ENCODE results near the gene CAPN1.
"Not testable (repeated sequence)": the region's sequence is repeated elsewhere in the genome, so short reads cannot be mapped to it uniquely, and the experiment has no call there.

Gene CAPN1

GRCh38 chr11:65147352-65148075, 34.2 kb upstream of the CAPN1 start:
- Histone ChIP-seq H3K27me3 (ENCODE audit: control insufficient read depth, insufficient read depth, low read length) (no peaks in the 10 kb centered on the region), H3K4me1 (ENCODE audit: control insufficient read depth, insufficient read depth, low read length) (peaks cover 2% of the 10 kb centered on the region; the same call in 1 of the 2 replicates), H3K4me3 (ENCODE audit: low read length) (no peak overlapping the region), H3K27ac (ENCODE audit: low read length) (no peak overlapping the region), H3K36me3 (ENCODE audit: control insufficient read depth, insufficient read depth, low read length) (no peaks in the 10 kb centered on the region), H3K9me3 (ENCODE audit: control insufficient read depth, insufficient read depth, low read length) (no peaks in the 10 kb centered on the region; the same call in 1 of the 2 replicates)
- WGBS (ENCODE audit: insufficient coverage, insufficient read length) = no CpG with 5 or more reads among the region's 2 CpGs
- DNase-seq (ENCODE audit: low read depth, low spot score) = no peak

DNA sequence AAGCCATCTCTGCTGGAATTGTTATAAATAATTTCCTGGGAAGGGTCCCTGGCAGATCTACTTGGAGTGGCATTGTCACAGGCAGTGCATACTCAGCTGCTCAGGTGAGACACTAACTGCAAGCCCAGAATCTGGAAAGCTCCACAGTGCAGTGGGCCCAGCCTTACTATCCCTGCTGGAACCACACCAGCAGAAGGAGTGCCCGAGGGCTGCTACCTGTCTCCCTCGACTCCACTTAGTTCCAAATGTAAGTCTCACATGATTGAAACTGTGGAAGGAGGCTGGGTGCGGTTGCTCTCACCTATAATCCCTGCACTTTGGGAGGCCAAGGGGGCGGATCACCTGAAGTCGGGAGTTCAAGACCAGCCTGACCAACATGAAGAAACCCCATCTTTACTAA, 33.1 kb upstream of the CAPN1 start:
- H3K27ac ChIP-seq (ENCODE audit: low read length) = no peak overlapping the region
- no peaks in the 10 kb centered on the region for H3K27me3 ChIP-seq (ENCODE audit: control insufficient read depth, insufficient read depth, low read length)
- DNase-seq (ENCODE audit: low read depth, low spot score) = no peak
- no peaks in the 10 kb centered on the region; the same call in 1 of the 2 replicates for H3K9me3 ChIP-seq (ENCODE audit: control insufficient read depth, insufficient read depth, low read length)
- H3K4me1 ChIP-seq (ENCODE audit: control insufficient read depth, insufficient read depth, low read length) = peaks cover 2% of the 10 kb centered on the region; the same call in 1 of the 2 replicates
- WGBS (ENCODE audit: insufficient coverage, insufficient read length) = no CpG with 5 or more reads among the region's 5 CpGs
- H3K4me3 ChIP-seq (ENCODE audit: low read length) = no peak overlapping the region
- H3K36me3 ChIP-seq (ENCODE audit: control insufficient read depth, insufficient read depth, low read length) = no peaks in the 10 kb centered on the region

DNA sequence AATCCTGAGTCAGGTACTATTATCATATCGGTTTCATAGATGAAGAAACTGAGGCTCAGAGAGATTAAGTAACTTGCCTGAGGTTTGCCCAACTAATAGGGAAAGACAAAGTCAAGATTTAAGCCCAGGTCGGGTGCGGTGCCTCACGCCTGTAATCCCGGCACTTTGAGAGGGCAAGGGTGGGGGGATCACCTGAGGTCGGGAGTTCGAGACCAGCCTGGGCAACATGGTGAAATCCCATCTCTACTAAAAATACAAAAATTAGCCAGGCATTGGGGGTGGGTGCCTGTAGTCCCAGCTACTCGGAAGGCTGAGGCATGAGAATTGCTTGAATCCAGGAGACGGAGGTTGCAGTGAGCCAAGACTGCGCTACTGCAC, 31.6 kb upstream of the CAPN1 start:
- H3K27ac ChIP-seq (ENCODE audit: low read length); DNase-seq (ENCODE audit: low read depth, low spot score); H3K9me3 ChIP-seq (ENCODE audit: control insufficient read depth, insufficient read depth, low read length); H3K27me3 ChIP-seq (ENCODE audit: control insufficient read depth, insufficient read depth, low read length); H3K4me3 ChIP-seq (ENCODE audit: low read length); H3K4me1 ChIP-seq (ENCODE audit: control insufficient read depth, insufficient read depth, low read length); H3K36me3 ChIP-seq (ENCODE audit: control insufficient read depth, insufficient read depth, low read length): not testable (repeated sequence)
- no CpG with 5 or more reads among the region's 10 CpGs for WGBS (ENCODE audit: insufficient coverage, insufficient read length)

DNA sequence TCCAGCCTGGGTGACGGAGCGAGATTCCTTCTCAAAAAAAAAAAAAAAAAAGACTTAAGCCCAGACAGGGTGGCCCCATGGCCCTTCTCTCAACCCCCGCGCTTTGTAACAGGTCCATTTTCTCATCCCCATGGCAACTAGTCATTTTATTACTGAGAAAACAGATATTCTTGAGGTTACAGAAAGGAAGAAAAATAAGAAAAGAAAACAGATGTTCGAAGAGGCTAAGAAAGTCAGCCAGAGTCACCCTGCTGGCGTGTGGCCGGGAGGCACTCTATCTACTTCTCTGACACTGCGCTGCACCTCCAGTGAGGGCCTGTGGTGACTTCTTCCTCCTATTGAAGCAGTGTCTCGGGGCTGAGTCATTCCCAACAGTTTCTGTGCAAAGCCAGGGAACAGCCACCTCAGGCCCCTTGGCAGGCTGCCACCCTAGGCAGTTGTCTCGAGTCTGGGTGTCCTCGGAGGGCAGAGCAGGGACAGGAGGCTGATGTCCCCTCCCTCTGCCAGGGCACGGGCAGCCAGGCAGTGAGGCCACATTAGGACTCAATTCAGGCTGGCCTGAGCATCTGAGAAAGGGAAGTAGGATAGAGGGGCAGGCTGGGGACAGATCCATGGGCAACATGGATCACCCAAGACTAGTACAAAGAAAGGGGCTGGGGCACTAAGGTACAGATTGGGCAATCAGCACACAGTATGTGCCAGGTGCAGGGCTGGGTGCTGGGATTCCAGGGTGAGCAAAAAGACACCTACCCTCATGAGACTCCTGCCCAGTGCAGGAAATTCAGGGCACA, 31.0 kb upstream of the CAPN1 start:
- no peaks in the 10 kb centered on the region; the same call in 1 of the 2 replicates for H3K9me3 ChIP-seq (ENCODE audit: control insufficient read depth, insufficient read depth, low read length)
- H3K27me3 ChIP-seq (ENCODE audit: control insufficient read depth, insufficient read depth, low read length) = no peaks in the 10 kb centered on the region
- H3K4me3 ChIP-seq (ENCODE audit: low read length) = peak overlapping the region; percentile 16; the same call in 1 of the 2 replicates
- H3K27ac ChIP-seq (ENCODE audit: low read length) = no peak overlapping the region
- H3K36me3 ChIP-seq (ENCODE audit: control insufficient read depth, insufficient read depth, low read length) = no peaks in the 10 kb centered on the region
- no CpG with 5 or more reads among the region's 12 CpGs for WGBS (ENCODE audit: insufficient coverage, insufficient read length)
- H3K4me1 ChIP-seq (ENCODE audit: control insufficient read depth, insufficient read depth, low read length) = peaks cover 2% of the 10 kb centered on the region; the same call in 1 of the 2 replicates
- no peak for DNase-seq (ENCODE audit: low read depth, low spot score)

- no peak overlapping the region for H3K4me3 ChIP-seq (ENCODE audit: low read length)
- no peaks in the 10 kb centered on the region; the same call in 1 of the 2 replicates for H3K9me3 ChIP-seq (ENCODE audit: control insufficient read depth, insufficient read depth, low read length)
- no peak overlapping the region for H3K27ac ChIP-seq (ENCODE audit: low read length)
- no peak for DNase-seq (ENCODE audit: low read depth, low spot score)
- H3K36me3 ChIP-seq (ENCODE audit: control insufficient read depth, insufficient read depth, low read length) = no peaks in the 10 kb centered on the region
- H3K4me1 ChIP-seq (ENCODE audit: control insufficient read depth, insufficient read depth, low read length) = peaks cover 2% of the 10 kb centered on the region; the same call in 1 of the 2 replicates
- no peaks in the 10 kb centered on the region for H3K27me3 ChIP-seq (ENCODE audit: control insufficient read depth, insufficient read depth, low read length)
- WGBS (ENCODE audit: insufficient coverage, insufficient read length) = no CpG with 5 or more reads among the region's 3 CpGs
These were observed 30.3 kb upstream of the CAPN1 start for GRCh38 chr11:65151331-65151899.

GRCh38 chr11:65152122-65152521, 29.6 kb upstream of the CAPN1 start:
- Histone ChIP-seq H3K9me3 (ENCODE audit: control insufficient read depth, insufficient read depth, low read length) (no peaks in the 10 kb centered on the region), H3K4me3 (ENCODE audit: low read length) (no peak overlapping the region), H3K27me3 (ENCODE audit: control insufficient read depth, insufficient read depth, low read length) (no peaks in the 10 kb centered on the region), H3K4me1 (ENCODE audit: control insufficient read depth, insufficient read depth, low read length) (peaks cover 2% of the 10 kb centered on the region; the same call in 1 of the 2 replicates), H3K27ac (ENCODE audit: low read length) (no peak overlapping the region), H3K36me3 (ENCODE audit: control insufficient read depth, insufficient read depth, low read length) (no peaks in the 10 kb centered on the region)
- no peak for DNase-seq (ENCODE audit: low read depth, low spot score)
- no CpG with 5 or more reads among the region's 2 CpGs for WGBS (ENCODE audit: insufficient coverage, insufficient read length)

DNA sequence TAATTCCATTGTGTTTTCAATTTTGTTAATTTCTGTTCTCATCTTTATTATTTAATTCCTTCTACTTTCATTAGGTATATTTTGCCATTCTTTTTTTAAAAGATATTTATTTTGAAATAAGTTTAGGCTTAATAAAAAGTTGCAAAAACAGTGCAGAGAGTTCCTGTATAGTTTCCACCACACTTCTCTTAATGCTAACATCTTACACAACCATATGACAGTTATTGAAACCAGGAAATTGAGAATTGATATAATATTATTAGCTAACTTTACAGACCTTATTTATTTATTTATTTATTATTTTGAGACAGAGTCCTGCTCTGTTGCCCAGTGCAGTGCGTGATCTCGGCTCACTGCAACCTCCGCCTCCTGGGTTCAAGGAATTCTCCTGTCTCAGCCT, 25.5 kb upstream of the CAPN1 start:
- no CpG with 5 or more reads among the region's 3 CpGs for WGBS (ENCODE audit: insufficient coverage, insufficient read length)
- Histone ChIP-seq H3K27ac (ENCODE audit: low read length) (no peak overlapping the region), H3K27me3 (ENCODE audit: control insufficient read depth, insufficient read depth, low read length) (no peaks in the 10 kb centered on the region), H3K4me1 (ENCODE audit: control insufficient read depth, insufficient read depth, low read length) (no peaks in the 10 kb centered on the region), H3K36me3 (ENCODE audit: control insufficient read depth, insufficient read depth, low read length) (no peaks in the 10 kb centered on the region), H3K4me3 (ENCODE audit: low read length) (no peak overlapping the region), H3K9me3 (ENCODE audit: control insufficient read depth, insufficient read depth, low read length) (no peaks in the 10 kb centered on the region)
- no peak for DNase-seq (ENCODE audit: low read depth, low spot score)

DNA sequence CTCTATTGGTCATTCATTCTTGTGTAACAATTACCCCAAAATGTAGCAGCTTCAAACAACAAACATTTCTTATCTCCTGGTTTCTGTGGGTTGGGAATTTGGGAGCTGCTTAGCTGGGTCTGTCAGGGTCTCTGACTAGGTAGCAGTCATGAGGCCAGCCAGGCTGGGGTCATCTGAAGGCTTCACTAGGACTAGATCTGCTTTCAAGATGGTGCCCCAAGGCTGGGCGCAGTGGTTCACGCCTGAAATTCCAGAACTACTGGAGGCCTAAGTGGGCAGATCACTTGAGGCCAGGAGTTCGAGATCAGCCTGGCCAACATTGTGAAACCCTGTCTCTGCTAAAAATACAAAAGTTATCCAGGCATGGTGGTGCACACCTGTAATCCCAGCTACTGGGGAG, 24.8 kb upstream of the CAPN1 start:
- no CpG with 5 or more reads among the region's 3 CpGs for WGBS (ENCODE audit: insufficient coverage, insufficient read length)
- Histone ChIP-seq H3K4me3 (ENCODE audit: low read length) (no peak overlapping the region), H3K4me1 (ENCODE audit: control insufficient read depth, insufficient read depth, low read length) (no peaks in the 10 kb centered on the region), H3K27ac (ENCODE audit: low read length) (no peak overlapping the region), H3K9me3 (ENCODE audit: control insufficient read depth, insufficient read depth, low read length) (no peaks in the 10 kb centered on the region), H3K27me3 (ENCODE audit: control insufficient read depth, insufficient read depth, low read length) (no peaks in the 10 kb centered on the region), H3K36me3 (ENCODE audit: control insufficient read depth, insufficient read depth, low read length) (no peaks in the 10 kb centered on the region)
- DNase-seq (ENCODE audit: low read depth, low spot score) = no peak

DNA sequence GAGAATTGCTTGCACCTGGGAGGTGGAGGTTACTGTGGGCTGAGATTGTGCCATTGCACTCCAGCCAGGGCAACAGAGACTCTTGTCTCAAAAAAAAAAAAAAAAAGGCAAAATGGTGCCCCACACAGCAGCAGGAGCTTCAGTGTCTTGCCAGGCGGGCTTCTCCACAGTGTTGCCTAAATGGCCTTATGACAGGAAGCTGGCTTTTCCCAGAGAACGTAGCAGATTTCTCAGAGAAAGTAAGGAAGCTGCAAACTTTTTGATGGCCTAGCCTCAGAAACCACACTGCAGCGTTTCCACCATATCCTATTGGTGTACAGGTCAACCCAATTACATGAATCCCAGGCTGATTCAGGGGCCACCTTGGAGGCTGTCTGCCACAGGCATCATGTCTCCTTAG, 24.4 kb upstream of the CAPN1 start:
- H3K27ac ChIP-seq (ENCODE audit: low read length) = no peak overlapping the region
- H3K4me1 ChIP-seq (ENCODE audit: control insufficient read depth, insufficient read depth, low read length) = no peaks in the 10 kb centered on the region
- DNase-seq (ENCODE audit: low read depth, low spot score) = no peak
- H3K4me3 ChIP-seq (ENCODE audit: low read length) = no peak overlapping the region
- no peaks in the 10 kb centered on the region for H3K9me3 ChIP-seq (ENCODE audit: control insufficient read depth, insufficient read depth, low read length)
- no peaks in the 10 kb centered on the region for H3K27me3 ChIP-seq (ENCODE audit: control insufficient read depth, insufficient read depth, low read length)
- H3K36me3 ChIP-seq (ENCODE audit: control insufficient read depth, insufficient read depth, low read length) = no peaks in the 10 kb centered on the region
- no CpG with 5 or more reads among the region's 3 CpGs for WGBS (ENCODE audit: insufficient coverage, insufficient read length)

GRCh38 chr11:65159012-65159411, 22.7 kb upstream of the CAPN1 start:
- no peaks in the 10 kb centered on the region for H3K4me1 ChIP-seq (ENCODE audit: control insufficient read depth, insufficient read depth, low read length)
- no peak for DNase-seq (ENCODE audit: low read depth, low spot score)
- no peaks in the 10 kb centered on the region for H3K36me3 ChIP-seq (ENCODE audit: control insufficient read depth, insufficient read depth, low read length)
- no peaks in the 10 kb centered on the region for H3K9me3 ChIP-seq (ENCODE audit: control insufficient read depth, insufficient read depth, low read length)
- no peak overlapping the region for H3K27ac ChIP-seq (ENCODE audit: low read length)
- WGBS (ENCODE audit: insufficient coverage, insufficient read length) = no CpG with 5 or more reads among the region's 5 CpGs
- no peaks in the 10 kb centered on the region for H3K27me3 ChIP-seq (ENCODE audit: control insufficient read depth, insufficient read depth, low read length)
- no peak overlapping the region for H3K4me3 ChIP-seq (ENCODE audit: low read length)

Measured in iPS DF 6.9 (cell line).